Activated CD4-positive, CD25-positive, alpha-beta regulatory T cell treated with anti-CD3 and anti-CD28 coated beads, Interleukin-2, amount 50 U/mL, for 16 hours (primary cell): ENCODE results near the gene RBPJ.

Experiments
- DNase-seq: peaks from one replicate; pipeline ENCODE4 v3.0.0-alpha.2; 2020; ENCODE audit warnings: low read depth, low spot score

The RBPJ gene

DNA sequence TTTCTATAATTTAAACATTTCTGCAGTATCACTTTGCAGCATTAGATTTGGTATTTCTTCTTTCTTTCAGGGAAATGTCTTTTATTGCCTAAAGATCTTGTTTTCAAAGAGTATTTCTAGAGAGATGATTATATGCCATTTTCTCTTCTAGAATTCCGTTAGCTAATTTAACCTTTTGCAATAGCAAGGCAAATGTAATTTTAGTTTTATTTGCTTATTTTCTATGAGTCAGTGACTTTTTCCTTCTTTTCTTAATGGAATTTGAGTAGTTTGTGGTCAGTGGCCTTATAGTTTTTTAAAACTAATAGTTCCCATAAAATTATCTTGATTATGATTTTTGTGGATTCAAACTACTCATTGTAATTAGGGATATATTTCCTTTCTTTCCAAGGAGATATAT is 97.3 kb downstream of the RBPJ start:
- DNase-seq: no peak

- DNase-seq: no peak
These were observed 98.0 kb downstream of the RBPJ start for GRCh38 chr4:26418850-26419249.

- no peak for DNase-seq
These were observed 99.6 kb downstream of the RBPJ start for GRCh38 chr4:26420438-26420837.

DNA sequence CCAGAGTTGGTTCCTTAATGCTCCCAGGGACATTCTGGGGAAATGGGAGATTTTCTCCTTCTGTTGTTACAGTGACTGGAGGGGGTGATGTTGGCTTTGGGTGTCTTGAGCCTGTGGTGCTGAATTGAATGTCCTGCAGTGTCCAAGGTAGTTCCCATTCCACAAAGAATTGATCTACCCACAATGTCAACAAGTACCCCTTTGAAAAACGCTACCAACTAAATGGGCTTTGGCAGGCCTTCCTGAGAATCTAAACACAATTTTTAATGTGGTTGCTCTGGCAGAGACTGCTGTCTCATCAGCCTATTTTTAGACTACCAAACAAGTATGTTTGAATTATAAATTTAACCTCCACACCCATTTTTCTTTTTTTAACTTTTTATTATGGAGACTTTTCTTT is 100.1 kb downstream of the RBPJ start:
- DNase-seq: no peak

- DNase-seq: no peak
These were observed 103.3 kb downstream of the RBPJ start for GRCh38 chr4:26424153-26424552.

GRCh38 chr4:26424838-26425237 is 104.0 kb downstream of the RBPJ start:
- DNase-seq: no peak

DNA sequence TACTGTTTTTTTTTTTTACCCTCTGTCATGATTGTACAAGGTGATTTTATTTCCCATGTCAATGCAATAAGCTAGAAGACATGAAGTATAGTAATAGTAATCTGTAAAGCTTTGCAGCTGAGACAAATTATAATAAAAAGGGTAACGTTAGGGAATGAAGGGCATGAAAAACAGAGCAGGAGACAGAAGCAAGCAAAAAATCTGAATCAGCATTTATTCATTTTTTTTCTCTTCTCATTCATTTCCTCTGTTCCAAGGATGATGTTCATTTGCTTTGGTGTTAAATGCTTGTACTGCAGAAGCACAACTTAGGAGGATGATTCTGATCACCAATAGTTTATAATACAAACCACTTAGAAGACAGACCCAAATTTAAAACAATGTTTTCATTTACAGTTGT is 105.1 kb downstream of the RBPJ start:
- no peak for DNase-seq

DNA sequence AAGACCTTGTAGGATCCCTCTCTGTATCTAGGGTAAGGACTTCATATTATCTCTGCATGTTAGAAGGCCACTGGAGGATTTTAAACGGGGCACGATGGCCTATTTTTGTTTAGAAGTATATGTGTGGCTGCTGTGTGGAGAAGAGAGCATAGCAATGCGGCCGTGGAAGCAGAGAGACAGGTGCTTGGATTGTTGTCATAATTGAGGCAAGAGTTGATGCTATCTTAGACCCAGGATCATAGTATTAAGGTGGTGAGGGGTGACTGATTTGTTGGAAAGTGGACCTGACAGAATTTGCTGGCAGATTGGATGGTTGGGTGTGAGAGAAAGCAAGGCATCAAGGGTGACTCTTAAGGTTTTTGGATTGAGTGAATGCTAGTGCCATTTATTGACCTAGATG is 106.1 kb downstream of the RBPJ start:
- no peak for DNase-seq

DNA sequence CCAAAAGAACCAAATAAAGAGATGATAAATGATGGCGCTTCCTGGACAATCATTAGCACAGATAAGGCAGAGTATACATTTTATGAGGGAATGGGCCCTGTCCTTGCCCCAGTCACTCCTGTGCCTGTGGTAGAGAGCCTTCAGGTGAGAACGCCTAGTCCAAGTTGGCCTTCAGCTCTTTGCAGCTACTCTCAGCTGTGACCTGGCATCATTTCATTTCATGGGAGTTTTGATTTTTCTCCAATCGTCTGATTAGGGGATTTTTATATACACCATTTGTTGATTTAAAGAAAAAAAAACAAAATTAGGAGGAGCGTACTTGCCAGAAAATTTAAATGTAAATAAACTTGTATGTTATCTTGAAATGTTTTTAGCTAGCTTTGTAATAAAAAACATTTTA is 109.1 kb downstream of the RBPJ start:
- no peak for DNase-seq

GRCh38 chr4:26431461-26432180 is 110.8 kb downstream of the RBPJ start:
- DNase-seq: no peak

DNA sequence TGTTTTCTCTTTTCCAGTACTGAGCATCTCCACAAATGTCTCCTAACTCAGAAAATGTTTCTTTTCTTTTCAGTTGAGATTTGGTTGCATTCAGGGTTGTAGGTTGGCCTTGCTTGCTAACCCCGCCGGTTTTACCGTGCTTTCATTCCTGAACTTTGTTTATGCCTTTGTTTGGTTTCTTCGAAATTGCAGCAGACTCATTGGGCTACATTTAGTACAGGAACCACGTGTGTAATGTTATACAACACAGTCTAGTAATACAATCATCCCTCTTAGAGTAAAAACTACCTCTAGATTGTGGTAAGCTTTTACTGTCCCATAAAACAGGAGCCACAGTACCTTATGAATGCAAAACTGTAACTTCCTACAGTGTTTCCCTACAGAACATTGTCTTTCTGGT is 111.6 kb downstream of the RBPJ start:
- DNase-seq: no peak

DNA sequence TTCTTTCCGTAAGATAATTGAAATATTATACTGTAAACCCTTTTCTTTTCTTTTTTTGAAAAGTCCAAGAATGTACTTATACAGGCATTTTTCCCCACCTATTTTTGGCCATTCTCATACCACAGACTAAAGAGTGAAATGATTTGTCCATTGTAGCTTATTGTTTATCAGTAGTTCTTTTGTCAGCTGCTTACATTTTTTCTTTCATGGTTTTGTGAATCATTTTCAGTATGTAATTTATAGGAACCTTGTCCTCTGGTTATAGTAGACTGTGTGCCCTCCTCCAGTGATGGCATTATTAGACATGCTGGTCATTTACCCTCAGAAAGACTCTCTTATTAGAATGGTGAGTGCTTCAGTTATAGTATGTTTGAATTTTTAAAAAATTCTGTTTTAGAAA is 112.7 kb downstream of the RBPJ start:
- no peak for DNase-seq

DNA sequence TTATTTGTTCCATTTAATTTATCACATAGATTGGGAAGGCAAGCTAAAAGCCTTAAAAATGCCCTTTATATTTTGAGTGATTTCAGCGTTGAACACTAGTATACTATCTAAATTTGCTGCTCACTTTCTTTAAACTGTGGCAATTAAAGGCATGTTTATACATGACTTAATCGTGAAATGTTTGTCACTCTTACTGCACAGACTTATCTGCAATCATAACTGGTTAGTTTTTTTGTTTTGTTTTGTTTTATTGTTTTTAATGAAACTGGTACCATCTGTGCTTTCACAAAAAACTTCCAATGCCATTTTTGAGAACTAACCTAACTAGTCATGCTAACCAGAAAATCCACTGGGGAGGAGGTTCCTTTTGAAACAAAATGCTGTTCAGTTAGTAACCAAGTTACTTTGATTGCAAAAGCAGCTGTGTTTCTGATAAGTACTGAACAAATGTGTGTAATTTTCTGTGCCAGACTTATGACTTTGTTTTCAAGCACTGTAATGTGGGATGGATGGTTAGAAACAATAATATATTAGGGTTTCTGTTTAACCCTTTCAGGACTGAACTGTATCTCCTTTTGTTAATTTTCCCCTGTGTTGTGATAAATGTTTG is 113.3 kb downstream of the RBPJ start:
- DNase-seq: no peak

- DNase-seq: no peak
These were observed 120.3 kb downstream of the RBPJ start for GRCh38 chr4:26441102-26441501.

- no peak for DNase-seq
These were observed 121.0 kb downstream of the RBPJ start for GRCh38 chr4:26441771-26442170.

- no peak for DNase-seq
These were observed 126.6 kb downstream of the RBPJ start for GRCh38 chr4:26447378-26447777.

- no peak for DNase-seq
These were observed 129.6 kb downstream of the RBPJ start for GRCh38 chr4:26450418-26450817.

DNA sequence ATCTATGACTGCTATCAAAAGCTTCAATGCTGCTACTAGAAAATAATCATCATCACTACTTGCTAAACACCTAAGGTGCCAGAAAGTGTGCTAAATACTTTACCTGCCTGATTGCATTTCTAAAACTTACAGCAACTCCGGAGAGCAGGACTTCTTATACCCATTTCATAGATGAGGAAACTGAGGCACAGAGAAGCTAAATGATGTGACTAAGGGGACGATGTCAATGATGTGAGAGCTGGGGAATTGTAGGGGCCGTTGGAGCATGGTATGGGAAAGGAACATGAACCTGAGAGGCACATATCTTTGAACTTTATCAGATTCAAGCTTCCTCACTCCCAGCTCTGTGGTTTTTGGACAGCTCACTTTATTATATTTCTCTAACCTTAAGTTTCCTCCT is 130.8 kb downstream of the RBPJ start:
- no peak for DNase-seq

DNA sequence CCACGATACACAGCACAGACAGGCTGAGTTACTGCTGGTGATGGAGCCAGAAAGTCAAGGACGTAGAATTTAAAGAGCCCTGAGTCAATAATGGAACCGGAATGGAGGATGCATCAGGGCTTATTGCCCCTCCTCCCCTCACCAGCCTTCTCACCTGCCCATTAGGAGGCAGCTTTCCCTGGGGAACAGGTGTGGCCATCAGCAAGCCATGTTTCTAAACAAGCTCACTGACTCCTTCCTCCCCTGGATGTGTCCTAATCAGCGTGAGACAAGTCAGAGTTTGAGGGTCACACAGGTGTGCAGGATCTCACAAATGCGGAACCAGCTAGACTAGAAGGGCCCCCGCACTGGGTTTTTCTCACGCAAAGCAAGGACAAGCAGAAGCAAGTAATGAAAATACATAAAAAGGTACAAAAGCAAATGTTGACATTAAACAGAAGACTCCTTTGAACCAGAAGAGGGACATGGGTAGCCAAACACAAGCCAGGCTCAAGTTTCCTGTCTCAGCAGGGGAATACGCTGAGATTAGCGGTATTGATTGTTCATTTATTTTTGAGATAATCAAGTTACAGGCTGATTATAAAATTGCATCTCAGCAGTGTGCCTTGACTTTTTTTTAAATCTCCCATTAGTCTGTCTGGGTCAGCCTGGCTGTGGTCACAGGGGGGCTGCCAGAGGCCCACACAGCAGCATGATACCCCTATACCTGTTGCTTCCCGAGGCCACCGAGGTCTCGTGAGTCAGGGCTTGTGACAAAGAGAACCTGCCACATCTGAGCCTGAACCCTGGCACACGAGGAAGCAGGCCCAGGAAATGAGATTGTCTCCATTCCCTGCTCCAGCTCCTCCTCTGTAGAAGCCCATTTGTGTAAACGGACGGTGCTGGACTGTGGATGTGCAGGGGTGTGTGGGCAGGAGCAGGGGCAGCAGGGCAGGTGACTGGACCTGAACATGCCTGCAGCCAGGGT is 132.0 kb downstream of the RBPJ start:
- no peak for DNase-seq

DNA sequence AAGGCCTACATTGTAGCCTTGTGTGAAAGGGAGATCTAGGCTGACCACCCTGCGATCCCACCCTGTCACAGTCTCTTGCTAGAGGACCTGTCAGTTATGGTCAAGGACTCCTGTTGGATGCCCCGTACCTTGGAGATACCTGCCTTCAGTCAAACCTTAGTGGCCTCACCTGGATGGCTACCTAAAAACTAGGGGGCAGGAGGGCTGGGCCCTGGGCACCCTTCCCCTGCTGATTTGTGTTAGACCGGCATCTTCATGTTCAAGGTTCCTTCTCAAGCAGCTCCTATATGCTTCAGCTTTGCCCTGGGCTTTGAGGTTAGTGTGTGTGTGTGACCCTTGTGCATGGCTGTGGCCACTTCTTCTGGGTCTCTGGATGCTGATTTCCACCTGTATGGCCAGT is 134.1 kb downstream of the RBPJ start:
- DNase-seq: no peak

DNA sequence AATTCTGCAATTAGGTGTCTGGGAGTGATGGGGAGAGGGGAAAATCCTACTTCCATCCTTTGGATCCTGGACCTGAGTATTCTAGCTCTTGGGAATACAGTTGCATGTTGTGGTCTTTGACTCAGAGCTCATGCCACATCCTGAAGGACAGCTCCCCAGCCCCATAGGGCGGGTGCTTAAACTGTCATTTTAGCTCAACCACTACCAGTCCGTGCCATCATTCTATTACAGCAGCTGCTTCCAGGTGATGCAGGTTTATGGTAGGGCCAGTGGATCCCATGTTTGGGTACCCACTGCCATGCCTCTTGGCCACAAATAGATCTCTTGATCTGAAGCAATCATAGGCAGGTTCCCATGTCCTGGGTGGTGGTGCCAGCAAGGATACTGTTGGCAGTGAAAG is 134.8 kb downstream of the RBPJ start:
- DNase-seq: no peak

DNA sequence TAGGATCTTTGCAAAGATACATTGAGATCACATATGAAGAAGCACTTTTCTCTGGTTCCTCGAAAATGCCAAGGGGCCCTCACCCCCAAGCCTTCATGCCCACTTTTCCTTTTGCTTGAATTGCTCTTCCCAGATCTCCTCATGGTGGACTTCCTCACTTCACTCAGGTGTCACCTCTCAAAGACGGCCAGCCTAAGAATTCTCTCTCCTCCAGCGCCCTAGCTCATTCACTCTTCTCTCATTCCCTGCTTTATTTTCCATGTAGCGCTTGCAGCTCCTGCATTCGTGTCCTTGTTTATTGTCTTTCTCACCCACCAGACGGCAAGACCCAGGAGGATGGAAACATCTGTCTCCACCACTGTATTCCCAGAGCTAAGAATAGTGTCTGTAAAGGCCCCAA is 136.6 kb downstream of the RBPJ start:
- DNase-seq: no peak

DNA sequence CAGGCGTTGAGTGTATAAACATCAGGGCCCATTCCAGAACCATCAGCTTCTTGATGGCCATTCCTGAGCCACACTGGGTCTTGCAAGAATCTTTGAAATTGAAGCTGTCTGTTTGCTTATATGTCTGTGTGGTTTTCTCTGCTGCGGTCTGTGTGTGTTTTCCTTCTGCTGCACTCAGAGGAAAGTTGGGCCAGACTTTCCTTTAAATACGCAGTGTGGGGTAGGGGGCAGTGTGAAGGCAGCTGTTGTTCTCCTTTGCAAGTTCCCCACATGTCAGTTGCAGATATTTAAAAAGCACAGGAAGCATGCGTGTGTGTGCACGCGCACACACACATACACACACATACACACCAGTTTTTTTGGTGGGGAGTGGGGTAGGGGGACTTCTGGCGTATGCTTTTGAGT is 137.3 kb downstream of the RBPJ start:
- DNase-seq: no peak
